ENCODE measurements around the gene GNAI2. TPM values are rescaled to one million over a fixed set of nuclear protein-coding genes. Genes with fewer than 3 reads are reported as not detected.
A peak's percentile ranks its signal among the peaks of the same experiment; 100 is the strongest.
"Not testable (repeated sequence)": the region's sequence is repeated elsewhere in the genome, so short reads cannot be mapped to it uniquely, and the experiment has no call there.

Gene GNAI2
- total RNA-seq, 1 experiment from 2014 or later = 100 TPM

DNA sequence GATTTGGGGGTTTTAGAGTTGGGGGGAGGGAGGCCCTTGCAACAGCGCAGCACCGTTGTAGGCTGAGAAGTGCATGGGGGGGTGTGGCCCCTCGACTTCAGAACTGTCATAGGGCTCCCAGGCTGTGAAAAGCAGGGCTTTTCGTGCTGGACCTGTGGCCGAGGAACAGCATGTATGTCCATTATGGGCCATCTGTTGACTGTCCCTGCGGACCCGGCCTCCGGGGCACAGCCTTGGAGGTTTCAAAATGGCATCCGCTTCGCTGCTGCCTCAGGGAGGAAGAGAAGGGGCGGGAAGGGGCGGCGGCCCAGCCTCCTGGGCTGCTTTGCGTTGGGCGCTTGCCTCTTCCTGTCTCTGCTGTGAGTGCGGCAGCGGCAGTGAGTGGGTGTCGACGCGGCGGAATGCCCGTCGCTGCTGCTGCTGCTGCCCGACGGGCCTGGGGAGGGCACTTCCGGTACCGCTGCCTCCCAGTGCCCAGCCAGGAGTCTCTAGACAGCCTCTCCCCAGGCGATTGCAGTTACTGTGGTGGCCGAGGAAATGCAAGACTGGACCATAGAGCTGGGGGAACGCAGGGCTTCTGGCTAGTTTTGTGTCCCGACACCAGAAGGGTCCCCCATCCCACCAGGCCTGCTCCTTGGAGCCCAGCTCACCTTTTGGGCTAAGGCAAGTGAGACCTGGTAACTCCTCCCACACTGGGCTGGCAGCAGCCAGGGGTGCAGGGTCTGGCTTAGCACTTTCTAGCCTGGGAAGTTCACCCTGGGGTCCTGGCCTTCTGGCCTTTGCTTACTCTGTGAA lies 1.9 kb downstream of the GNAI2 start:
- in situ Hi-C loops (cut with HindIII; ENCODE audit: low pct_unique_long_range_greater_than_20kb, low sequenced_read_pairs) = no loop called here
- DNase-seq (ENCODE audit: low read depth) = peak; percentile 81

DNA sequence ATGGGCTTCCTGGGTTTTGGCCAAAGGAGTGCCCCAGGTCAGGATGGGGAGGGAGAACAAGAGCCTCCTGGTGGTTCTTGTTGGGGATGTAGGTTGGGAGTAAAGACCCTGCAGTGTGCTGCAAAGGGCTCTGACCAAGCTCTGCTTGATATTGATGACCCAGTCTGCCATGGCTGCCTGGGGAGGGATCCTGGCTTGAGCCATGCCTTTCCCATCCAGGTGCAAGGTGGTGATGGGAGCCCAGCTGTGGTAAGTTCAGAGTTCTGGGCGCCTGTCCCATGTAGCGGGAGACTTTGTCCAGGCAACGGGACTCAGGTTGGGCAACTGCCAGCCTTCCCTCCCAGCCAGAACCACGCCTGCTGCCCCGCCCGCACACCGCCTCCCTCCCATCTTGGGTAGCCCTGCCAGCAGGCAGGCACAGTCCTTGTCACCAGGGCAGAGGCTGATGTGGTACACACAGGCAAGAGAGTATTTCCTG lies 2.6 kb downstream of the GNAI2 start:
- in situ Hi-C loops (cut with HindIII; ENCODE audit: low pct_unique_long_range_greater_than_20kb, low sequenced_read_pairs) = no loop called here
- DNase-seq (ENCODE audit: low read depth) = peak; percentile 56

DNA sequence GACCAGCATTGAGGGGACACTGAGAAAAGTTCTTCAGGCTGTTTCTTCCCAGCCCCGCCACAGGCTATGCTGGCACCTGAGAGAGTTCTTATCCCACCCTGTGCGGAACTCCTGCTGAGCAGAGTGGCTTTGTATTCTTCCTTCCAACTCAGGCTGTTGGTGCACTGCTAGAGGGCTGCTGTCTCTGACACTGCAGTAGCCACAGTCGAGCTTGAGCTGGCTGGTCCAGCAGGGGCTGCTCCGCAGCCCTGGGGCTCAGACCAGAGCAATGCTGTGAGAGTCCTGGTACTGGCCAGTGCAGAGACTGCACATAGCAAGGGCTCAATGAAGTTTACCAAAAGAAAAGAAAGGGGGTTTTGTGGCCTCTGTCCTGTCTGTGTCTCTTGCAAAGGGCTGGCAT lies 3.6 kb downstream of the GNAI2 start:
- in situ Hi-C loops (cut with HindIII; ENCODE audit: low pct_unique_long_range_greater_than_20kb, low sequenced_read_pairs) = no loop called here

DNA sequence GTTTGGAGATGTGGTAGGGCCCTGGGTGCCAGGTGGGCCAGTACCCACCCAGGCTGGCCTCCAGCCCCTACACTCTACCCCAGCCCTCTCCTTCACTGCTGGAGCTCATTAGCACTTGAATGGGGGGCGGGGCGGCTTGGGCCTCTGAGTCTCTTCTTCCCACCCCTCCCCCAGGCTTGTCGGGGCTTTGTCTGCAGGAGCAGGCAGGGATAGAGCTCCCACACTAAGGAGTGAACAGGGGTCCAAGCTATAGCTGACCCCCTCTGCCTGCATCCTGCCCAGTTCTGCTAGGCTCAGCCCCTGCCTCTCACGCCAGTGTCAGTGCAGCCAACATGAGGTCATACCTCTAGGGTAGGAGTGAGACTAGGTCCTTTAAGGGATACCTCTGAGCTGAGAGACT lies 5.2 kb downstream of the GNAI2 start:
- in situ Hi-C loops (cut with HindIII; ENCODE audit: low pct_unique_long_range_greater_than_20kb, low sequenced_read_pairs) = no loop called here
- DNase-seq (ENCODE audit: low read depth) = no peak

More for the DNA sequence above, 3.6 kb downstream of the GNAI2 start:
- DNase-seq (ENCODE audit: low read depth) = no peak

DNA sequence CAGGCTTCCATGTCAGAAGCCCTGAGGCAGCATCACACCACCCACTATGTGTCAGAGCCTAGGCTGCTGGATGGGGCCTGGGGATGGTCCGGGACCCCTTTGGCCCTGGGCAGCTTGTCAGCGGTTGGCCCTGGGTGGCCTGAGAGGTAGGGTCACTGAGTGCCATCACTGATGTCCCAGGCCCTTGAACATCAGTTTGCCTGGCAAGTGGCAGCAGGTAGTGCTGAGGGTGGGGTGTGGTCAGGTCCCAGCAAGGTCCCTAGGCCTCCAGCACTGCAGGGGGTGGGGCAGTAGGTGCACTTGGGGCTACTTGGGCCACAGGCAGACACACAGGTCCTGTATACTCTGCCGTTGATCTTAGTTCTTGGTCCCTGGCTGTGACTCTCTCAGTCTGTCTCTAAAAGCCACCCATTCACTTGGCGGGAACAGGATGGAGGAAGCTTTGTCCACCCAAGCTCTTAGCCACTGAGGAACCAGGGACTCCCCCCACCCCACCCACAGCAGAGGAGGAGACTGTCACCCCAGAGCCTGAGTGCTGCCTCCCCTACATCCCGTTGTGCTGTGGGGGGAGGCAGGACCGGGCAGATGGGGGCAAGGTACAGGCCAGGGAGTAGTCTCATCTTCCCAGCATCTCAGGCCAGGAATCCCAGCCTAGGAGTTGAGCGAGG lies 5.8 kb downstream of the GNAI2 start:
- in situ Hi-C loops (cut with HindIII; ENCODE audit: low pct_unique_long_range_greater_than_20kb, low sequenced_read_pairs) = no loop called here
- DNase-seq (ENCODE audit: low read depth) = no peak

DNA sequence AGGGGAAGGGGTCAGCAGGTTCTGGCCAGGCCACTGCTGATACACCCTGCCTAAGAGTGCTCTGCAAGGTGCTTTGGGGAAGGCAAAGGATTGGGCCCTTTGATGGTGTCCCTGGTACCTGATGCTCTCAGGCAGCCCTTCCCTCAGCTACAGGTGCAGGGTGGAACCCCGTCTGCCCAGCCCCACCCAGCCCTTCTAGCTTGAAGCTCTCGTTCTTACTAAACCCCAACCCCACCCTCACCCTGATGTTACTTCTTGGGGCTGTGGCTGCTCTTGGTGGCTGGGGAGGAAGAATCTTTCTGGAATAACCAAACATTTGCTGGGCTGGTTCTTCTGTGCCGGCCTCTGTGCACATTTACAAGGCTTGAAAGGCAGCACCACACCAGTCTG lies 6.4 kb downstream of the GNAI2 start:
- in situ Hi-C loops (cut with HindIII; ENCODE audit: low pct_unique_long_range_greater_than_20kb, low sequenced_read_pairs) = no loop called here
- no peak for DNase-seq (ENCODE audit: low read depth)

DNA sequence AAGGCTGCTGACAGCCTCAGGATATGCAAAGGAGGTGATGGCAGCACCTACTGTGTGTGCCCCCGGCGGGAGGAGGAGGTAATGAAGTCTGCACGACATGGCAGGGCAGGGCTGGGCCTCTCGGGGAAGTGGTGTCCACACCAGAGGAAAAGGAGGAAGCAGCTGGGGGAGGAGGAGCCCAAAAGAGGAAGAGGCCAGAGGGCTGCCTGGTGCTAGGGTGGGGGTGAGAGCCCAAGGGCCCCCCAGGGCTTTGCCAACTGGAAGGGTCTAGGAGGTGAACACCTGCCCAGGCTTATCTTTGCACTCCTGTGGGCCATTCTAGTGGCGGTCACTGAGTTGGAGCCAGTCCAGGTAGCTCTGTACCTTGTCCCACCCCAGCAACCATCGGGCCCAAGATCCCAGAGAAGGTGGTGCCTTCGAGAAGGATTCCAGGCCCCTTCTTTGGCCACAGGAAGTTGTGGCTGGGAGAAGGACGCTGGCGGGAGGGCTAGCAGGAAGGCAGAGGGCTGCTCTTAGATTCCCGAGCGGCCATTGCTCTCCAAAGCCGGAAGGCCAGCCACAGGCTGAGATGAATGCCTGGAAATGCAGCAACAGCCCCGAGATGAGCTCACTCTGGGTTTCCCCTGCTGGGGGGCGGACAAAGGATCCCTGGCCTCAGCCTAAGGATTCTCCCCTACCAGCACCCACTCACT lies 7.0 kb downstream of the GNAI2 start:
- in situ Hi-C loops (cut with HindIII; ENCODE audit: low pct_unique_long_range_greater_than_20kb, low sequenced_read_pairs) = no loop called here
- DNase-seq (ENCODE audit: low read depth) = no peak

DNA sequence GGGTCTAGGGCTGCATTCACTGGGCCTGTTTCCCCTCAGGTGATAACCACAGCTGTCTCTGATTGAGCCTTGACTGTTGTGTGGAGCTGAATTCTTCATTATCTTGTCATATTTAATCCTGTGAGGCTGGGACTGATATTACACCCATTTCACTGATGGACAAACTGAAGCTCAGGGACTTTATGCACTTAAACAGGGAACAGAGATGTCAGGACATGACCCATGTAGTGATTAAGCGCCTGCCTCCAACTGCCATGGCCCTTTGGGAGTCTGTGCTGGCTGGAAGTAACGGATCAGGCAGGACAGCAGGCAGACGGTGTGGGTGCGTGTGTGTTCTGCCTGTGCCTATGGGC lies 7.5 kb downstream of the GNAI2 start:
- DNase-seq (ENCODE audit: low read depth) = no peak
- in situ Hi-C loops (cut with HindIII; ENCODE audit: low pct_unique_long_range_greater_than_20kb, low sequenced_read_pairs) = no loop called here

DNA sequence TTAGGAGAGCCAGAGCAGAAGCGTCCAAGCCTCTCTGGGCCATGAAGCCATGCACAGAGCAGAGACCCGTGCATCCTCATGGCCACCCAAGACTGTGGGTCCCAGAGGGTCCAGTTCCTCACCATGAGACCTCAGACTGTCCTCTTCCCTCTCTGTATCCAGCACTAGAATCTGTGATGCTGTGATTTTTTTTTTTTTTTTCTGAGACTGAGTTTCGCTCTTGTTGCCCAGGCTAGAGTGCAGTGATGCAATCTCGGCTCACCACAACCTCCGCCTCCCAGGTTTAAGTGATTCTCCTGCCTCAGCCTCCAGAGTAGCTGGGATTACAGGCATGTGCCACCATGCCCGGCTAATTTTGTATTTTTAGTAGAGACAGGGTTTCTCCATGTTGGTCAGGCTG lies 8.8 kb downstream of the GNAI2 start:
- in situ Hi-C loops (cut with HindIII; ENCODE audit: low pct_unique_long_range_greater_than_20kb, low sequenced_read_pairs); DNase-seq (ENCODE audit: low read depth): not testable (repeated sequence)

DNA sequence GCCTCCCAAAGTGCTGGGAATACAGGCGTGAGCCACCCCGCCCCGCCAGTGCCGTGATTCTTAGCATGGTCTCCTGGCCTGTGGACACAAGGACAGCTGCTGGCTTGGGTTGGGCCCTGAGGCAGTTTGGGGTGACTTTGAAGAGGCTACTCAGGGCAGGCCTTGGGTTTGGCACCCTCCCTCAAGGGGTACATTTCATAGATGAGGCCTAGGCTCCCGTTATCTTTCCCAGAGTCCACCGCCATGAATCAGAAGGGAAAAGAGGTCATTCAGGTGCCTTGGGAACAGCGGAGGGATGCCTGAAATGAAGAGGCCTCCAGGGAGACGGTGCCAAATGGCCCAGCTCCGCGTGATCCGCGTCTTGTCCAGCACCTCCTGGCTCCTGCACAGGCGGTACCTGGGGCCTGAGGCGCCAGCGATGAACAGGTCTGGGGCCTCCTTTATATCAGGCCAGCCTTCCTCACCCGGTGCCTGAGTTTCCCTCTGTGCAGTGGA lies 9.3 kb downstream of the GNAI2 start:
- in situ Hi-C loops (cut with HindIII; ENCODE audit: low pct_unique_long_range_greater_than_20kb, low sequenced_read_pairs) = no loop called here
- DNase-seq (ENCODE audit: low read depth) = no peak

DNA sequence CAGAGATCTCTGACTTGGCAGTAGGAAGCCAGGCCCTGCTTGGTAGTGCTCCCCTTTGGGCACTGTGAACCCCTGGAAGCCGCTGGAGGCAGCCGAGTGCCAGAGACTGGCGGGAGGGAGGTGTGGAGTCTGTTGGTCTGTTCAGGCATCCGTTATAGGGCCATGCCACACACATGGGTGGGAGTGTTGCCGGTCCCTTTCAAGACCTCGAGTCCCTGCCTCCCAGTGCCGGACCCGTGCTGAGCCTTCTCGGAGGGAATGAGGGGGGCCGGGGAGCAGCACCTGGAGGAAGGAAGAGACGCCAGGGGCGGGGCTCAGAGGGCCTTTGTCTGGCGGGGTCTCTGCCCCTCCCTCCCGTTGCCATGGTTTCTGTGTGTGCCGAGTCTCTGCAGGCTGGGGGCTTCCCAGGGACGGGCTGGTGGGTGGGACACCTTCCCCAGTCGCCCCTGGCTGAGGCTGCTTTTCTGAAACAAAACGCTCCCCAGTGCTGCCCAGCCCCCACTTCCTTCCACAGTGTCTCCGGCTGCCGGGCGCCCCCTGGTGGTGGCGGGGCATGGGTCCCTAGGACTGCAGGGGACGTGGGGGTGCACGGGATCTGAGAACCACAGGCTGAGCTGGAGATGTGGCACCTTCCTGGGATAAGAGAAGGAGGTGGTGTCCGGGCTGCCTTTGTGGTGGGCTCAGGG lies 10.0 kb downstream of the GNAI2 start:
- DNase-seq (ENCODE audit: low read depth) = no peak
- in situ Hi-C loops (cut with HindIII; ENCODE audit: low pct_unique_long_range_greater_than_20kb, low sequenced_read_pairs) = no loop called here

DNA sequence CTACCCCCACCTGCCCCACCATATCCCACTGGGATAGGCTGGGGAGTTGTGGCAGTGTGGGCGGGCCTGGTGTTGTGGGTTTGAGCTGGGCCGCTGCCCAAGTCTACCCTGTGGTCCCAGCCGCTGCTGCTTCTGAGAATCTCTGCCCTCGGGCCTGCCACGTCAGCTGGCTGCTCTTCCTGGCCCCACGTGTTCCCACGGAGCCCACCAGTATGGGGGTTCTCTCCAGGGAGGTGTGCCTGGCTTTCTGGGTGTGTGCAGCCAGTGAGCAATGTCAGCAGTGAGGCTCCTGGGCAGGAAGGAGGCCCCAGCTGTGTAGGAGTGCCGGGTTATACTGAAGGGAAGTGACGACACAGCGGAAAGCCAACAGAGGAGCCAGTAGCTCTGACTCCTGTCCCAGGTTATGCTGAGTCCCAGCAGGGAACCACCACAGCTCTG lies 10.5 kb downstream of the GNAI2 start:
- DNase-seq (ENCODE audit: low read depth) = peak; percentile 84
- in situ Hi-C loops (cut with HindIII; ENCODE audit: low pct_unique_long_range_greater_than_20kb, low sequenced_read_pairs) = no loop called here

DNA sequence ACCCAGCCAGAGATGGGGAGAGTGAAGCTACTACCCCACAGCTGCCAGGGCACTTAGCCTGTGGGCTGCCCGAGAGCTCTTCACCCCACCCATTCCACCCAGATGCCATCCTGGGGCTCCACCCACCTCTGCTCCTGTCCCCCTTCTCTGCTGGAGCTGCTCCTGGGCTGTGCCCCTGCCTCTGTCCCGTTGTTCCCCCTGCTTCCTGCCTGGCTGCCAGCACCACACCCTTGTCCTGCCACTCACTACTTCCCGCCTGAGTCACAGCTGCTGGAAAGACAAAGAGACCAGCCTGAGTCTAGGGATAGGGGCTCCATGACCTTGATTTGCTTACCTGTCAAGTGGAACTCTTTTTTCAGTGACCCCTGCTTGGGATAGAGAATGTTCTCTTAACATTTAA lies 12.4 kb downstream of the GNAI2 start:
- in situ Hi-C loops (cut with HindIII; ENCODE audit: low pct_unique_long_range_greater_than_20kb, low sequenced_read_pairs) = no loop called here
- DNase-seq (ENCODE audit: low read depth) = no peak

DNA sequence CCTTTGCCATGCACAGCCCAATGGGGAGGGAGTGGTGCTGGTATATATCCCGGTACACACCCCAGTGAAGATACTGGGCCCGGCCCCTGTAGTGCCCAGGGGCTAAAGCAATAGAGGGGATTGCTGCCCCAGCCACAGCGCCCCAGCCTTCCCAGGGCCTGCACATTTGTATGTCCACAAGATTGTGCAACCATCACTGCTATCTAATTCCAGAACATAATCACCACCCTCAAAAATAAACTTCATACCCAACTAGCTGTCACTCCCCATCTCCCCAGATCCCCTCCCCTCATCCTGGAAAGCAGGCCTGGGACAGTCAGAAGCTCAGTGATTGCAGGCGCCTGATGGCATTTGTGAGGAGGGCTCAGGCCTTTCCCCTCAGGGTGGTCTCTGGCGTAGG lies 13.5 kb downstream of the GNAI2 start:
- in situ Hi-C loops (cut with HindIII; ENCODE audit: low pct_unique_long_range_greater_than_20kb, low sequenced_read_pairs) = no loop called here
- DNase-seq (ENCODE audit: low read depth) = no peak

DNA sequence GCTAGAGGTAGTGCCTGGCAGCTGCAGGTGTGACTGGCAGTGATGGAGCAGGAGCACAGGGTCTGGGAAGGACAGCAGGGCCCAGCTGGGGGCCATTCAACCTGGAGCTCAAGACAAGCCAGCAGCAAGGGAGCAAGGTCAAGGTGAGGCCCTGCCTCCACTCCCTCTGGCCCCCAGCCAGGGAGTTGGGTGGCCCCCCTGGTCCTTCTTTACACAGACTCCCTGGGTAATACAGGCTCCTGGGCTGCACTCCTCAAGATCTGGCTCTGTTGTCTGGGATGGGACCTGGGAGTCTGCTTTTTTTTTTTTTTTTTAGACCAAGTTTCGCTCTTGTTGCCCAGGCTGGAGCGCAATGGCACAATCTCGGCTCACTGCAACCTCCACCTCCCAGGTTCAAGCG lies 14.5 kb downstream of the GNAI2 start:
- no peak for DNase-seq (ENCODE audit: low read depth)
- in situ Hi-C loops (cut with HindIII; ENCODE audit: low pct_unique_long_range_greater_than_20kb, low sequenced_read_pairs) = no loop called here

DNA sequence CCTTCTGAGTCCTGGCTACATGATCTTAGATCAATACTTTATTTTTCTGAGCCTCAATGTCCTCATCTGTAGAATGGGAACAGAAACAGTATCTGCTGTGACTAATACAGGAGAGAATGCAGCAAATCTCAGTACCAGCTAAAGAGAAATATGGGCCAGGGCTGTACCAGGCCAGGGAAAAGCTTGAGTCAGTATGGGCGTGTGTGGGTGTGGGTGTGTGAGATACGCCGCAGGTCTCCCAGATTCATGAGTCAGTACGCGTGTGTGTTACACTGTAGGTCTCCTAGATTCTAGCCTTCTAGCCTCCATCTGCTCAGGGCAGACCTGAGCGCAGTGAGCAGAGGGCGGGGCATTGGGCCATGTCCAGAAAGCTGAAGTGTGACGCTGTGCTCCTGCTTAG lies 15.2 kb downstream of the GNAI2 start:
- peak; percentile 47 for DNase-seq (ENCODE audit: low read depth)
- in situ Hi-C loops (cut with HindIII; ENCODE audit: low pct_unique_long_range_greater_than_20kb, low sequenced_read_pairs) = no loop called here

DNA sequence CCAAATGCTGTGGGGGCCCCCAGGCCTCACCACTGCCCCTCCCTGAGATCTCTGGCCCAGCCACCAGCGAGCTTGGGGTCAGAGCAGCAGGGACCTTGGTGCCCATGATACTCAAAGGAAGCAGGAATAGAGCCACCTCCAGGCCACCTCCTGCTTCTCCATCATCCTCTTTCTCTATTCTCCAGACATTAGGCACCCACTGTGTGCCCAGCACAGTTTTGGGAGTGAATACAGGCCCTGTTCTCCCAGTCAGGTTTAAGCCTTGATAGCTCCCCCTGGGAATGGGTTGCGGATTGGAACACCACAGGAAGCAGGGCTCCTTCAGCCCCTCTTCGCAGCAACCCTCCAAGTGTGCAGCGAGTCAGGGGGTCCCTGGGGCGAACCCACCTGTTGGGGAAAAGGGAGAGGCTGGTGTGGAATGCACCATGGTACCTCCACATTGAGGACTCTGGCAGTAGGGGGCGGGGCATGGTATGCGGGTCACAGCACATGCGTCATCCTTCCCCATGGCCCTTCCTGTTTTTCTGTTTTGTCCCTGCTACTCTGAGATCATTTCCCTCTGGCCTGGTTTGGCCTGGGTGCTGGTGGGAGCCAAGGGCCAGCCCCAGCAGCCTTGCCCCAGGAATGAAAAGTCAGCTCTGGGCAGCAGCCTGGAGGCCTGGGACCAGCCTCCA lies 18.7 kb downstream of the GNAI2 start:
- in situ Hi-C loops (cut with HindIII; ENCODE audit: low pct_unique_long_range_greater_than_20kb, low sequenced_read_pairs) = no loop called here
- no peak for DNase-seq (ENCODE audit: low read depth)

DNA sequence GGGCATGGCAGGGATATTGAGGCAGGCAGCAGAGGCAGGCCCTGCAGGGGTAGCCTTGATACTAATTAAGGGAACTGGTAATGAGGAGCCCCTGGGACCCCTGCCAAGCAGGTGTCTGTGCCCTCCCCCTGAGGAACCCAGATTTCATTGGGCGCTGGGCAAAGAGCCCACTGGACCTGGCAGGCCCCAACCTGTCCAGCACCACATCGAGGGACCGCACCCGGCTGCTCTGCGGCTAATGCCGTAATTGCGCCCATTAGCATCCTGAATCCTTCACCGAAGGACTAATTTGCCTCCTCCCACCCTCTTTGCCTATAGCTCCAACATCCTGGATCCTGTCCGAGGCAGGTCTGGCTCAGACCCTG lies 19.2 kb downstream of the GNAI2 start:
- in situ Hi-C loops (cut with HindIII; ENCODE audit: low pct_unique_long_range_greater_than_20kb, low sequenced_read_pairs) = no loop called here
- no peak for DNase-seq (ENCODE audit: low read depth)

Data from Caki2 (cell line).